GM10266 (cell line): ENCODE results near the gene ZNF333.

ENCODE experiments used
- DNase-seq: peaks from one replicate; pipeline ENCODE4 v3.0.0; 2012; ENCODE audit errors: extremely low spot score
- TF ChIP-seq, protein P1 (sequence below): IDR thresholded peaks from 2 replicates; pipeline ENCODE4 v1.5.1; 2012; ENCODE audit warnings: mild to moderate bottlenecking, low read depth; ENCODE audit not compliant: control insufficient read depth, insufficient read depth; ENCODE audit errors: missing control alignments

The ZNF333 gene

DNA sequence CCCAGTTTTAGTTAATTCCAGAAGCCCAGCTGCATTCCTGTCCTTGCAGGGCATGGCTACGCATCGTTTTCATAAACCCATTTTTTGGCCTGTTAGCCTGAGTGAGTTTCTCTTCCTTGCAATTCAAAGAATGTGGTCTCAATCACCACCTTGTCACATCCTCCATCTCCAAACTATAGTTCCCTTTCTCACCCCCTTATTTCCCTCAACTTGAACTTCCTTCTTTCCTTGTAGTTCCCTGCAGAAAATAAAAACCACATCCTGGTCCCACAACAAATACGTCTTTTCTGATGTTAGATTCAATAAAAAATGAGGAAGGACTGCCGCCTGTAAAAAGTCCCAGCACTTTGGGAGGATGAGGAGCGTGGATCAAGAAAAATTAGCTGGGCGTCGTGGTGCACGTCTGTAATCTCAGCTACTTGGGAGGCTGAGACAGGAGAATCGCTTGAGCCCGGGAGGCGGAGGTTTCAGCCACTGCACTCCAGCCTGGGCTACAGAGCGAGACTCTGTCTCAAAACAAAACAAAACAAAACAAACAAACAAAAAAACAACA, 28.4 kb upstream of the ZNF333 start:
- TF ChIP-seq, protein P1, sequence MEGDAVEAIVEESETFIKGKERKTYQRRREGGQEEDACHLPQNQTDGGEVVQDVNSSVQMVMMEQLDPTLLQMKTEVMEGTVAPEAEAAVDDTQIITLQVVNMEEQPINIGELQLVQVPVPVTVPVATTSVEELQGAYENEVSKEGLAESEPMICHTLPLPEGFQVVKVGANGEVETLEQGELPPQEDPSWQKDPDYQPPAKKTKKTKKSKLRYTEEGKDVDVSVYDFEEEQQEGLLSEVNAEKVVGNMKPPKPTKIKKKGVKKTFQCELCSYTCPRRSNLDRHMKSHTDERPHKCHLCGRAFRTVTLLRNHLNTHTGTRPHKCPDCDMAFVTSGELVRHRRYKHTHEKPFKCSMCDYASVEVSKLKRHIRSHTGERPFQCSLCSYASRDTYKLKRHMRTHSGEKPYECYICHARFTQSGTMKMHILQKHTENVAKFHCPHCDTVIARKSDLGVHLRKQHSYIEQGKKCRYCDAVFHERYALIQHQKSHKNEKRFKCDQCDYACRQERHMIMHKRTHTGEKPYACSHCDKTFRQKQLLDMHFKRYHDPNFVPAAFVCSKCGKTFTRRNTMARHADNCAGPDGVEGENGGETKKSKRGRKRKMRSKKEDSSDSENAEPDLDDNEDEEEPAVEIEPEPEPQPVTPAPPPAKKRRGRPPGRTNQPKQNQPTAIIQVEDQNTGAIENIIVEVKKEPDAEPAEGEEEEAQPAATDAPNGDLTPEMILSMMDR = no peak
- DNase-seq = no peak

DNA sequence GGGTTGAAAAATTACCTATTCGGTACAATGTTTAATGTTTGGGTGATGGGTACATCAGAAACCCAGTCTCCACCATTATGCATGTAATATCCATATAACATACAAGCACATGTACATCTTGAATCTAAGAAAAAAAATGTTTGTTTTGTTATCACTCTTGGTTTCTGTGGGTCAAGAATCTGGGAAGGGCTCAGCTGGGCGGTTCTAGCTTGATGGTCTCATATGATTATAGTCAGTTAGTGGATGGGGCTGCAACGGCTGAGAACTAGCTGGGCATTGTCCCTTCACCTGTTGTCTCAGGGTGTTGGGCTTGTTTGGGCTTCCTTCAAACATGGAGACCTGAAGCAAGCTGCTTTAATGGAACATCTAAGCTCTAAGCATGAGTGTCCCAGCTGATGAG, 19.9 kb upstream of the ZNF333 start:
- no peak for DNase-seq
- TF ChIP-seq, protein P1 = no peak

DNA sequence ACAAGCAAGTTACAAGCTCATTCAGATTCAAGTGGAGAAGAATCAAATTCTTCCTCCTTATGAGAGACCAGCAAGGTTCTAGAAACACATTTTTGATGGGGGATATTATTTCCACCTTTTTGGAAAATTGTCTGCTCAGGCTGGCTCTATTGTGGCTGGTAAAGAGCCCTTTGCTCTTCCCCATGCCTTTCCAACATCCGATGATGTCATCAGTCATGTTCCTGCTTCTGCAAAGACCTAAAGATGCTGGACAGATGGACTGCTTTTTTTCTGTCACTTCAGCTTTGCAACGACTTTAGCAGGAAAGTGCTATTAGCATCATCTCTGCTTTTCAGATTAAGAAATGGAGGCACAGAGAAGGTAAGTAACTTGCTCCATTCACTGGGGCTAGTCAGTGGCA, 19.4 kb upstream of the ZNF333 start:
- DNase-seq = no peak
- TF ChIP-seq, protein P1 = no peak

DNA sequence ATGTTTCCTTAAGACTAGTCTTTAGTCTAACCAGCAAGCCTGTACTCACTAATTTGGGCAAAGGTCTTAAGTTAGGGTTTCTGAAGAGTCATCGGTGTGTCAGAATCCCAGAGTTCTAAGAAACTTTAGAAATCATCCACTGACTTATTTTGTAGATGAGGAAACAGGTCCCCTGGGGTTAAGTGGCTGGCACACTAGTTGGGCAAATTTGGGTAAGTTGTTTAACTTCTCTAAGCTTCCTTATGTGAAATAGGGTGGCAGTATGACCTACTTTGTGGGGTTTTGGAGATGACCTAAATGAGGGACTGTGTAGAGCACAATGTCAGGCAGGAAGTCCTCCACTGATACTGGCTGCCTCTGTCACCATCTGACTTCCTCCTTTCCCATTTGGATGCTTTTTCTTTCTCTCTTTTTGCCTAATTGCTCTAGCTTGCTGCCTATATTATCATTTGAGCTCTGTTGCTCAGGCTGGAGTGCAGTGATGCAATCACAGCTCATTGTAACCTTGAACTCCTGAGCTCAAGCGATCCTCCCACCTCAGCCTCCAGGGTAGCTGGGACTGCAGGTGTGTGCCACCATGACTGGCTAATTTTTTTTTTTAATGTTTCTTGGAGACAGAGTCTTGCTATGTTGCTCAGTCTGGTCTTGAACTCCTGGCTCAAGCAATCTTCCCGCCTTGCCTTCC, 17.5 kb upstream of the ZNF333 start:
- TF ChIP-seq, protein P1 = no peak
- no peak for DNase-seq

DNA sequence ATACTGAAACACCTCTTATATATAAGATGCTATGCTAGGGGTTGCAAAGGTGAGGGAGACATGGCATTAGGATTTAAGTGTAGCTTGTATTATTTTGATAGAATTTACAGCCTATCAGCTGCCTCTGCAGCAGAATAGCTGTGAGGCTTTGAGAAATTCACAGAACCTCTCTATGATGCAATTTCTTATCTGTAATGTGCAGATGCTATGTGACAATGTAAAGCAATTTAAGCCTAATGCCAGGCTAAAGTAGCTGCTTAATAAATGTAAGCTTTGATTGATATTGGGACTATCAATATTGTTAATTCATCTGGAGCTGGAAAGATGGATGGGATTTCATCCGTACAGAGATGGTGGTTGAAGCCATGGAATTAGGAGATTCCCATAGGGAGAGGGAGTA, 16.8 kb upstream of the ZNF333 start:
- TF ChIP-seq, protein P1 = no peak
- no peak for DNase-seq

DNA sequence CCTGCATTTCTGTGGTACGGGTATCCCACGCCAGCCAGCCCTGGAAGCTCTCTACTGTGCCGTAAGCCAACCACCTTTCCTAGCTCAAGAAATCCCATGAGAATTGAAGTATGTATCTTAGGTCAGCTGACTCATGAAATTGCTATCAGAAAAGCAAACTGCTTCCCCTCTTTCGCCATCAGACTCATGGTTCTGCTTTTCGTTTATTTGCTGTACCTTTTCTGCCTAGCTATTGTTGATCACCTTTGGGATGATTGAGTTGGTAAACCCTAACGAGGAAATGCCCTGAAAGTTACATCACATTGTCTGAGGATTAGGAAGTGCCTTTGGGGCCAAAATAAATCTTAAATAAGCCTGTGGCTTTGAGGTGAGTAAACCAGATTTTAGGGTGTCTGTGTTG, 15.1 kb upstream of the ZNF333 start, which contains the start of gene ADGRE3:
TSS of gene ADGRE3 (minus strand) at position 81 of the 400 bp plus-strand sequence. CDS start at position 7, 74 bp downstream.
- TF ChIP-seq, protein P1 = no peak
- DNase-seq = no peak

DNA sequence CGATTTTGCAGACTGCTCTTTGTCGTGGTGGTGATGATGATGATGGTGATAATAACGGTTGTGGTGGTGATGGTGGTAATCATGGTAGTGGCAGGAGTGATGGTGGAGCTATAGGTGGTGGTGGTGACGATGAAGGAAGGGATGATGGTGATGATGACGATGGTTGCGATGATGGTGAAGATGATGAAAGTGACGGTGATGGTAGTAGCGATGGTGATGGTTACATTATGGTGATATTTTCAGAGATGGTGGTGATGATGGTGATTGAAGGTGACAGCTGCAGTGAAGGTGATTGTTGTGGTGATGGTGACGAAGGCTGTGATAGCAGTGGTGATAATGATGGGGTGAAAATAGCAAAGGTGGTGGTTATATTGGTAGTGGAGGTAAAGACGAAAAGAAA, 13.1 kb upstream of the ZNF333 start:
- DNase-seq = no peak
- TF ChIP-seq, protein P1 = no peak
